LNCaP clone FGC (cell line): Measurements from ENCODE around the gene DCAF10.
"Not testable (repeated sequence)": the region's sequence is repeated elsewhere in the genome, so short reads cannot be mapped to it uniquely, and the experiment has no call there.

Experiments used
- DNase-seq: peaks from one replicate; pipeline ENCODE4 v3.0.0-alpha.2; 2011; ENCODE audit warnings: low read depth
- H3K4me3 ChIP-seq: 2 replicates; pipeline ENCODE4 v1.5.1; 2011; ENCODE audit warnings: mild to moderate bottlenecking, low read depth, low read length, control low read depth
- TF ChIP-seq, protein P1 (sequence below): IDR thresholded peaks from 2 replicates; pipeline ENCODE4 v1.5.1; 2012; ENCODE audit warnings: mild to moderate bottlenecking; ENCODE audit not compliant: control insufficient read depth, insufficient read depth; ENCODE audit errors: extremely low read depth

The DCAF10 gene

GRCh38 chr9:37760416-37761161 is 40.0 kb upstream of the DCAF10 start:
- TF ChIP-seq, protein P1, sequence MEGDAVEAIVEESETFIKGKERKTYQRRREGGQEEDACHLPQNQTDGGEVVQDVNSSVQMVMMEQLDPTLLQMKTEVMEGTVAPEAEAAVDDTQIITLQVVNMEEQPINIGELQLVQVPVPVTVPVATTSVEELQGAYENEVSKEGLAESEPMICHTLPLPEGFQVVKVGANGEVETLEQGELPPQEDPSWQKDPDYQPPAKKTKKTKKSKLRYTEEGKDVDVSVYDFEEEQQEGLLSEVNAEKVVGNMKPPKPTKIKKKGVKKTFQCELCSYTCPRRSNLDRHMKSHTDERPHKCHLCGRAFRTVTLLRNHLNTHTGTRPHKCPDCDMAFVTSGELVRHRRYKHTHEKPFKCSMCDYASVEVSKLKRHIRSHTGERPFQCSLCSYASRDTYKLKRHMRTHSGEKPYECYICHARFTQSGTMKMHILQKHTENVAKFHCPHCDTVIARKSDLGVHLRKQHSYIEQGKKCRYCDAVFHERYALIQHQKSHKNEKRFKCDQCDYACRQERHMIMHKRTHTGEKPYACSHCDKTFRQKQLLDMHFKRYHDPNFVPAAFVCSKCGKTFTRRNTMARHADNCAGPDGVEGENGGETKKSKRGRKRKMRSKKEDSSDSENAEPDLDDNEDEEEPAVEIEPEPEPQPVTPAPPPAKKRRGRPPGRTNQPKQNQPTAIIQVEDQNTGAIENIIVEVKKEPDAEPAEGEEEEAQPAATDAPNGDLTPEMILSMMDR = no peak
- H3K4me3 ChIP-seq = no peak overlapping the region
- DNase-seq = no peak

GRCh38 chr9:37761511-37761910 is 39.1 kb upstream of the DCAF10 start:
- no peak for DNase-seq
- H3K4me3 ChIP-seq = no peak overlapping the region
- TF ChIP-seq, protein P1 = no peak

DNA sequence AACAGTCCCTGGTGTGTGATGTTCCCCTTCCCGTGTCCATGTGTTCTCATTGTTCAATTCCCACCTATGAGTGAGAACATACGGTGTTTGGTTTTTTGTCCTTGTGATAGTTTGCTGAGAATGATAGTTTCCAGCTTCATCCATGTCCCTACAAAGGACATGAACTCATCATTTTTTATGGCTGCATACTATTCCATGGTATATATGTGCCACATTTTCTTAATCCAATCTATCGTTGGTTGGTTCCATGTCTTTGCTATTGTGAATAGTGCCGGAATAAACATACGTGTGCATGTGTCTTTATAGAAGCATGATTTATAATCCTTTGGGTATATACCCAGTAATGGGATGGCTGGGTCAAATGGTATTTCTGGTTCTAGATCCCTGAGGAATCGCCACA is 35.3 kb upstream of the DCAF10 start:
- DNase-seq, H3K4me3 ChIP-seq: not testable (repeated sequence)

- DNase-seq = no peak
- H3K4me3 ChIP-seq = no peak overlapping the region
- TF ChIP-seq, protein P1 = no peak
Measured at GRCh38 chr9:37769306-37769705, 31.3 kb upstream of the DCAF10 start.

- TF ChIP-seq, protein P1 = no peak
- DNase-seq = no peak
Measured at GRCh38 chr9:37769995-37770394, 30.6 kb upstream of the DCAF10 start.

DNA sequence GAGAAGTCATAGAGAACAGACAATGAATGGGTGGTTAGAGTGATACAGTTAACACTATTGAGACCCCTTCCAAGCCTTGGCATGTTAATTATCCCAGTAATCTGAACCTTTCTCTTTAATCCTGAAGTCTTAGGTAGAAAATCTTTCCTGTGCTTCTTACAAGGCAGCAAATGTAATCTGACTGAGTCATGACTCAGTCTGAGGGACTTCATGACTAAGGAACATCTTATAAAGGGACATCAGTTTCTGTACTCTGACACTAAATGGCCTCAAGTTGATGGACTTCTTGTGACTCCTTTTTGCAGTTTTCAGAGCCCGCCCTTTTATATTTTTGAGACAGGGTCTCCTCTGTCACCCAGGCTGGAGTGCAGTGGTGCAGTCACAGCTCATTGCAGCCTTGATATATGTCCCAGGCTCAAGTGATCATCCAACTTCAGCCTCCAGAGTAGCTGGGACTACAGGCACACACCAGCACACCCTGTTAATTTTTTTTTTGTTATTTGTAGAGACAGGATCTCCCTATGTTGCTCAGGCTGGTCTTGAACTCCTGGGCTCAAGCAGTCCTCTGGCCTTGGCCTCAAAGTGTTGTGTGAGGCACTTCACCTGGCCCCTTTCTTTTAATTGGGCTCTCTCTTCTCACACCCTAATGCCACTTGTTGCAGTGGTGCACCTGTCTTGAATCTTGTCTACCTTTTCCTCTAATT is 25.2 kb upstream of the DCAF10 start:
- TF ChIP-seq, protein P1 = no peak
- DNase-seq = no peak

More at GRCh38 chr9:37769995-37770394, 30.6 kb upstream of the DCAF10 start:
- H3K4me3 ChIP-seq = no peak overlapping the region

GRCh38 chr9:37776328-37776727 is 24.3 kb upstream of the DCAF10 start:
- no peak overlapping the region for H3K4me3 ChIP-seq
- no peak for DNase-seq
- TF ChIP-seq, protein P1 = no peak

More for the DNA sequence above, 25.2 kb upstream of the DCAF10 start:
- no peak overlapping the region for H3K4me3 ChIP-seq
